OCI-LY1 (cell line): ENCODE measurements around the gene GPR180.

Experiments
- CTCF ChIP-seq: fragments of 200-600 bp; sonication (generic), shearing (Covaris generic); IDR thresholded peaks from 2 replicates; pipeline ENCODE4 v1.5.1; 2017; ENCODE audit warnings: mild to moderate bottlenecking, antibody characterized with exemption, low read length, moderate library complexity, mixed read lengths
- EZH2 ChIP-seq: fragments of 200-600 bp; sonication (generic), shearing (Covaris generic); IDR thresholded peaks from 2 replicates; pipeline ENCODE4 v1.8.0; 2017; ENCODE audit warnings: borderline replicate concordance, mixed run types, mild to moderate bottlenecking, antibody characterized with exemption, low read length, moderate library complexity, mixed read lengths

GRCh38 chr13:94602467-94602866 lies 810 bp downstream of the GPR180 start:
- no peak for TF ChIP-seq CTCF
- no peak for TF ChIP-seq EZH2
